Stimulated activated CD4-positive, alpha-beta T cell treated with anti-CD3 and anti-CD28 coated beads, Interleukin-1b, Interleukin-23, amount 100 ng/mL, for 4 hours (primary cell): ENCODE measurements around the gene ACLY.
"Not testable (repeated sequence)": the region's sequence is repeated elsewhere in the genome, so short reads cannot be mapped to it uniquely, and the experiment has no call there.

Experiments
- DNase-seq, 2 donors: peaks; one replicate each; pipeline ENCODE4 v3.0.0-alpha.2; 2020; ENCODE audit warnings: low read depth in 2 of 2

Gene ACLY

DNA sequence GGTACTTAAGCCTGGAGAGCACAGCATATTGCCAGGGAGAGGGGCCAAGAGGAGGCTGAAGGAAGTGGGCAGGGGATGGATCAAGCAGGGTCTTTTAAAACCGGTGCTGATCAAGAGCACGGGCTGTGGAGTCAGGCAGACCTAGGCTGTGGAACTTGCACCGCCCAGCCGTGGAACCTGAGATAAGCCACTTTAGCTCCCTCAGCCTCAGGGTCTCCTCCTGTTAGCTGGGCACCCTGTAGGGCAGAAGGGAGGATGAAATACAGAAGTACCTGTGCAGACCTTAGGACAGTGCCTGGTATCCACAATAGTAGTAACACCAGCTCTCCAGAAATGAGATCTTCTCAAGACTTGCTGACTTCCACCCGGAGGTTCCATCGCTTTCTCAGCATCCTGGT lies 20.9 kb upstream of the ACLY start:
- no peak for DNase-seq

DNA sequence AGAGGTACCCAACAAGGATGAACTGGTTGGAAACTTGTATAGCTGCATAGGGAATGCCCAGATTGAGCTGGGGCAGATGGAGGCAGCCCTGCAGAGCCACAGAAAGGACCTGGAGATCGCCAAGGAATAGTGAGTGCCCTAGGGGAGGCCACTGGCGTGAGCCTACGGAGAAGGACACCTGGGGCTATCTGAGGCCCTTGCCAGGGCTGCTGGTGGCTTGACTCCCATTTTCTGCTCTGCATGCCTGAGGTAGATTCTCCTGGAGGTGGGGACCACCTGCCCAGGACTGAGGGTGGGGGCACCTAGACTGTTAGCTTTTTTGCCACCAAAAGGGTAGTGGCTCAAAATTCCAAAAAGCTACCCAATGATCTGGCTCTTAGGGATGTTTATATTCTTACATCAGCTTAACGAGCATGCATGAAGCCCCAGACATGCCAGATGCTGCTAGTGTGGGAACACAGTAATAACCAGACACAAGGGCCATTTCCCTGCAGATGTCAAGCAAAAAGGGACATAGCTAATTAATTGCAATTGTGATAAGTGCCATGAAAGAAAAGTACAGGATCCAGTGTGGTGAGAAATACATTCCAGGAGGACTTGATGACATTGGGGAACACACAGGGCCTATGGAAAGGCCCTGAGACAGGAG lies 20.4 kb upstream of the ACLY start:
- no peak for DNase-seq

DNA sequence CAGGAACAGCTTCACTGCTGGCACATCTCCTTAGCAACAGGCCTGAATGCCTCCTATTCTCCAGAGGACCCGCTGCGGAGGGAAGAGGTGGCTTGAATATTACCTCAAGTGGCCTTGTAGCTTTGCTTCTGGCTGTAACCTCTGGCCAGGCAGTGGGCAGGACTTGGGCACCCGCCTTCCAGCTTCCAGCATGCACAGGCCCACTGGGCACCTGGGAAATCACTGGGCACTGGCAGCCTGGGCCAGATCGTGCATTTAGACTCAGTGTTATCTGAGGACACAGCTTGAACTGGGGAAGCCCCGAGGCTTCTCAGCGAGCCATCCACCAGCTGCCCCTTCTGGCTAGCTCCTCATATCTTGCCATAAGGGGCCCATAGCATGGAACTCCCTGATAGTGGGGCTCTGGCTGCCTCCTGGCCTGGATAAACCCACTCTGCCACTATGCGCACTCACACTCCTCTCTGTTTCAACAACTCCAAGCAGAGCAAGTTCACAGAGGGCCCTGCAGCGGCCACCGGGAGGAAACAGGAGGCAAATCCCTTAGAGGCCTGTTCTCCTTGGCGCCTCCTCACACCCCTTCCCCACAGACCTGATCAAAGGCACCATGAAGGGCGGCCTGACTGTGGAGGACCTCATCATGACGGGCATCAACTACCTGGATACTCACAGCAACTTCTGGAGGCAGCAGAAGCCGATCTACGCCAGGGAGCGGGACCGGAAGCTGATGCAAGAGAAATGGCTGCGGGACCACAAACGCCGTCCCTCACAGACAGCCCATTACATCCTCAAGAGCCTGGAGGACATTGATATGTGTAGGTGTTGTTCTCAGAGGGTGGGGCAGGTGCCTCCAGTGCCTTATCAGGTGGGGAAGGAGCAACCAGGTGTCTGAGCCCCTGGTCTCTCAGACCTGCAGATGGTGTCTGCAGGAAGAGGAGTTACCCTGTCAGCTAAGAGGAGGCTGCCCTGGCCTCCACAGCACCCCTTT lies 19.5 kb upstream of the ACLY start:
- DNase-seq = no peak

DNA sequence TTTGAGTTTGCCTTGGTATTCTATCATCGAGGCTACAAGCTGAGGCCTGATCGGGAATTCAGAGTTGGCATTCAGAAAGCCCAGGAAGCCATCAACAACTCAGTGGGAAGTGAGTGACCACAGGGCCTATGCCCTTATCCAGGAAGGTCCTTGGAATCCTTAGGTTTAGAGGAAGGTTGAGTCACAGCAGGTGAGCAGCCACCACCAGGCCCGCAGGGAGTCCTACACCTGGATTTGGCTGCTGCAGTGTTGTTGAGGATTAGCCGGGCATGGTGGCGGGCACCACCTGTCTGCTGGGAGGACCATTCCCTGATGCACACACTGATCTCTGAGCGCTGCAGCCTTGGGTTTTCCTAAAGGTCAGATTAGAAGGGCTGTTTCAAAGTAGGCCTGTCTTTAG lies 16.9 kb upstream of the ACLY start:
- DNase-seq = no peak

- DNase-seq = no peak
Observed at GRCh38 chr17:41932816-41933389, 14.2 kb upstream of the ACLY start.

DNA sequence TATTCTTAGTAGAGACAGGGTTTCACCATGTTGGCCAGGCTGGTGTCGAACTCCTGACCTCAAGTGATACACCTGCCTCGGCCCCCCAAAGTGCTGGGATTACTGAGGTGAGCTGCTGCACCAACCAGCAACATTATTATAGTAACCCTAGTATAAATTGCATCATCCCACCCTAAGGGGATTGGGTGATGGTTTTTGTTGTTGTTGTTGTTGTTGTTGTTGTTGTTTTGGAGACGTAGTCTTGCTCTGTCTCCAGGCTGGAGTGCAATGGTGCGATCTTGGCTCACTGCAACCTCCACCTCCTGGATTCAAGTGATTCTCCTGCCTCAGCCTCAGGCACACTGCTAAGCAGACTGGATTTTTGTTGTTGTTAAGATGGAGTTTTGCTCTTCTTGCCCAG lies 13.0 kb upstream of the ACLY start:
- DNase-seq = not testable (repeated sequence)

GRCh38 chr17:41930833-41931156 lies 12.0 kb upstream of the ACLY start:
- DNase-seq = not testable (repeated sequence)

- peak; percentile 91 to 92 for DNase-seq
Observed at GRCh38 chr17:41930009-41930832, 11.5 kb upstream of the ACLY start, which contains the start of gene ODAD4. TSS of gene ODAD4 (plus strand) at chr17:41930617. CDS start at chr17:41930724, 107 bp downstream.

GRCh38 chr17:41928693-41929251 lies 10.0 kb upstream of the ACLY start:
- DNase-seq = no peak

- no peak for DNase-seq
Observed at GRCh38 chr17:41925991-41926590, 7.3 kb upstream of the ACLY start.

GRCh38 chr17:41920580-41920955 lies 1.8 kb upstream of the ACLY start:
- no peak for DNase-seq

DNA sequence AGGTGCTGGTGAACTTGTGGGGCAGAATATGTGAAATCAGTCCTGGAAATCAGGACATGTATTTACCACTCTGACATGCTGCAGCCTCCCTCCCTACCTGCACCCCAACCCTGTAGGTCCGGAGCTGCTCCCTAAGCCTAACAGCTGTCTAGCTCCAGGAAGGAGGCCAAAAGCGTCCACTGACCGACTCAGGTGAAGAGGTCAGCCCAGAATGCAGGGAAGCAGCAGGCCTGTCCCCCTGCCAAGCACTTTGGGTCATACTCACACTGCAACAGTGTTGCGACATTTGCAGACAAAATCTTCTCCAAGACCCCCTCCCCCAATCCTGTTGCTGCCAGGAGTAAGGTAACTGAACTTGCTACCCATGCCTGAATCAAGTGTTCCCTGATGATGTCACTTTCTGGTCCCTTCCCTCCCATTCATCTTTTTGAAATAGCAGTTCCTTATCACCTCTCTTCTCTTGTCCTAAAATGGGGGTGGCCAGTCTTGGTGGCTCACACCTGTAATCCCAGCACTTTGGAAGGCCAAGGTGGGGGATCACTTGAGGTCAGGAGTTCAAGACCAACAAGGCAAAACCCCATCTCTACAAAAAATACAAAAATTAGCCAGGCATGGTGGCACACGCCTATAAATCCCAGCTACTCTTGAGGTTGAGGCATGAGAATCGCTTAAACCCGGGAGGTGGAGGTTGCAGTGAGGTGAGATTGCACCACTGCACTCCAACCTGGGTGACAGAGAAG lies 1.3 kb upstream of the ACLY start:
- DNase-seq = no peak

- no peak for DNase-seq
Observed at GRCh38 chr17:41919165-41919817, 540 bp upstream of the ACLY start.

GRCh38 chr17:41917679-41918313 lies 955 bp downstream of the ACLY start:
- DNase-seq = peak; percentile 5 to 45

GRCh38 chr17:41917192-41917591 lies 1.6 kb downstream of the ACLY start:
- no peak for DNase-seq

DNA sequence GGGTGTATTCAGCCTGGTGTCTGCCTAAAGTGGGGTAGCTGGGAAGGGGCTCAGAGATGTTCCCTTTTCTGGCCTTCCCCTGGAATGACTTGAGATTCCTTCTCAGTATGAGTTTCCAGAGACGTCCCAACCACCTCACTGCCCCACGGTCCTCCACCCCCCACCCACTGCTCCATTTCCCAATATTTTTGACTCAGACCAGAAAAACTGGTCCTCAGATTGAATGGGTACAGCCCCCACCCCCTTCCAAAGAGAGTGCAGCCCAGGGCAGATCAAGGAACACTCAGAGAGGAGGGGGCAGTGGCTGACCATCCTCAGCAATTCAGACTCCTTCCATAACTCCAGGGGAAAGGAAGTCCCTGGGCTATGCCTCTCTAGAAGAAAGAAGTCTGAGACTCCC lies 3.2 kb downstream of the ACLY start:
- no peak for DNase-seq

- DNase-seq = no peak
Observed at GRCh38 chr17:41915020-41915419, 3.7 kb downstream of the ACLY start.

- no peak for DNase-seq
Observed at GRCh38 chr17:41914358-41914766, 4.4 kb downstream of the ACLY start.

GRCh38 chr17:41913798-41914197 lies 5.0 kb downstream of the ACLY start:
- no peak for DNase-seq
